ENCODE data around the gene LTBR. TPM values are rescaled to one million over a fixed set of nuclear protein-coding genes. Genes with fewer than 3 reads are reported as not detected.

Gene LTBR
- total RNA-seq, 1 experiment from 2014 or later = 3.1 TPM

DNA sequence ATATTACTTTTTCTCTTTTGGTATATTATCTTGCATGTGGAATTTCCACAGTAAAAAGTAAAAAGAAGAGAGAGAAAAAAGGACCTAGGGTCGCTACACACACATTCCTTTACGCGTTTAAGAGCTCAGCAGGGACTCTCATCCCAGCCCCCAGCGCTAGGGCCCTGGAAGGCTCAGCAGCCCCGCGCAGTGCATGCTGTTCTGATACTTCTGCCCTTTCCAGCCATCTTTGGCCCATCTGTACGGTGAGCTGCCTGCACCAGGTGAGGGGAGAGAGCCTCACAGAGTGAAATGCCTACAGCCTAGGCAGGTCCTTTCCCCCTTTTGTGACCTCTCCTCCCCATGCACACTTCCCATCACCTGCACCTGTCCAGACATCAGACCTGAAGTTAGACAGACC is 1.6 kb upstream of the LTBR start:
- ATAC-seq (no peak), DNase-seq (ENCODE audit: low read depth, low spot score) (no peak)
- in situ Hi-C loops (cut with HindIII; ENCODE audit: low pct_unique_long_range_greater_than_20kb, low sequenced_read_pairs) (no loop called here), intact Hi-C loops (cut with micrococcal nuclease; ENCODE audit: unreplicated experiment) (no loop called here)
- CTCF ChIA-PET = no interaction called here
- Histone ChIP-seq H3K27ac (ENCODE audit: low read length) (no peak overlapping the region), H3K36me3 (ENCODE audit: control insufficient read depth, insufficient read depth, low read length) (peaks cover 5% of the 10 kb centered on the region; the same call in 1 of the 2 replicates), H3K4me3 (ENCODE audit: low read depth in 2 of 2, low read length in 2 of 2) (no peak overlapping the region), H3K9me3 (ENCODE audit: control insufficient read depth, insufficient read depth, low read depth, low read length) (no peaks in the 10 kb centered on the region), H3K27me3 (ENCODE audit: control insufficient read depth, insufficient read depth, low read length) (no peaks in the 10 kb centered on the region), H3K4me1 (ENCODE audit: control insufficient read depth, insufficient read depth, low read length) (peaks cover 4% of the 10 kb centered on the region)
- TF ChIP-seq, protein P1, sequence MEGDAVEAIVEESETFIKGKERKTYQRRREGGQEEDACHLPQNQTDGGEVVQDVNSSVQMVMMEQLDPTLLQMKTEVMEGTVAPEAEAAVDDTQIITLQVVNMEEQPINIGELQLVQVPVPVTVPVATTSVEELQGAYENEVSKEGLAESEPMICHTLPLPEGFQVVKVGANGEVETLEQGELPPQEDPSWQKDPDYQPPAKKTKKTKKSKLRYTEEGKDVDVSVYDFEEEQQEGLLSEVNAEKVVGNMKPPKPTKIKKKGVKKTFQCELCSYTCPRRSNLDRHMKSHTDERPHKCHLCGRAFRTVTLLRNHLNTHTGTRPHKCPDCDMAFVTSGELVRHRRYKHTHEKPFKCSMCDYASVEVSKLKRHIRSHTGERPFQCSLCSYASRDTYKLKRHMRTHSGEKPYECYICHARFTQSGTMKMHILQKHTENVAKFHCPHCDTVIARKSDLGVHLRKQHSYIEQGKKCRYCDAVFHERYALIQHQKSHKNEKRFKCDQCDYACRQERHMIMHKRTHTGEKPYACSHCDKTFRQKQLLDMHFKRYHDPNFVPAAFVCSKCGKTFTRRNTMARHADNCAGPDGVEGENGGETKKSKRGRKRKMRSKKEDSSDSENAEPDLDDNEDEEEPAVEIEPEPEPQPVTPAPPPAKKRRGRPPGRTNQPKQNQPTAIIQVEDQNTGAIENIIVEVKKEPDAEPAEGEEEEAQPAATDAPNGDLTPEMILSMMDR (IDR thresholded peaks at IDR 0.05) = no peak
- no peak for TF ChIP-seq TCF7L2 (IDR thresholded peaks at IDR 0.05; ENCODE audit: low read depth, low read length)
- TF ChIP-seq, protein P2, sequence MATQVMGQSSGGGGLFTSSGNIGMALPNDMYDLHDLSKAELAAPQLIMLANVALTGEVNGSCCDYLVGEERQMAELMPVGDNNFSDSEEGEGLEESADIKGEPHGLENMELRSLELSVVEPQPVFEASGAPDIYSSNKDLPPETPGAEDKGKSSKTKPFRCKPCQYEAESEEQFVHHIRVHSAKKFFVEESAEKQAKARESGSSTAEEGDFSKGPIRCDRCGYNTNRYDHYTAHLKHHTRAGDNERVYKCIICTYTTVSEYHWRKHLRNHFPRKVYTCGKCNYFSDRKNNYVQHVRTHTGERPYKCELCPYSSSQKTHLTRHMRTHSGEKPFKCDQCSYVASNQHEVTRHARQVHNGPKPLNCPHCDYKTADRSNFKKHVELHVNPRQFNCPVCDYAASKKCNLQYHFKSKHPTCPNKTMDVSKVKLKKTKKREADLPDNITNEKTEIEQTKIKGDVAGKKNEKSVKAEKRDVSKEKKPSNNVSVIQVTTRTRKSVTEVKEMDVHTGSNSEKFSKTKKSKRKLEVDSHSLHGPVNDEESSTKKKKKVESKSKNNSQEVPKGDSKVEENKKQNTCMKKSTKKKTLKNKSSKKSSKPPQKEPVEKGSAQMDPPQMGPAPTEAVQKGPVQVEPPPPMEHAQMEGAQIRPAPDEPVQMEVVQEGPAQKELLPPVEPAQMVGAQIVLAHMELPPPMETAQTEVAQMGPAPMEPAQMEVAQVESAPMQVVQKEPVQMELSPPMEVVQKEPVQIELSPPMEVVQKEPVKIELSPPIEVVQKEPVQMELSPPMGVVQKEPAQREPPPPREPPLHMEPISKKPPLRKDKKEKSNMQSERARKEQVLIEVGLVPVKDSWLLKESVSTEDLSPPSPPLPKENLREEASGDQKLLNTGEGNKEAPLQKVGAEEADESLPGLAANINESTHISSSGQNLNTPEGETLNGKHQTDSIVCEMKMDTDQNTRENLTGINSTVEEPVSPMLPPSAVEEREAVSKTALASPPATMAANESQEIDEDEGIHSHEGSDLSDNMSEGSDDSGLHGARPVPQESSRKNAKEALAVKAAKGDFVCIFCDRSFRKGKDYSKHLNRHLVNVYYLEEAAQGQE (IDR thresholded peaks at IDR 0.05; ENCODE audit: insufficient read depth in 1 of 2, low read depth in 2 of 2, low read length in 1 of 2) = no peak
- BruUV-seq (replicated peaks) = no TSS peak
- POLR2A ChIA-PET = no interaction called here

DNA sequence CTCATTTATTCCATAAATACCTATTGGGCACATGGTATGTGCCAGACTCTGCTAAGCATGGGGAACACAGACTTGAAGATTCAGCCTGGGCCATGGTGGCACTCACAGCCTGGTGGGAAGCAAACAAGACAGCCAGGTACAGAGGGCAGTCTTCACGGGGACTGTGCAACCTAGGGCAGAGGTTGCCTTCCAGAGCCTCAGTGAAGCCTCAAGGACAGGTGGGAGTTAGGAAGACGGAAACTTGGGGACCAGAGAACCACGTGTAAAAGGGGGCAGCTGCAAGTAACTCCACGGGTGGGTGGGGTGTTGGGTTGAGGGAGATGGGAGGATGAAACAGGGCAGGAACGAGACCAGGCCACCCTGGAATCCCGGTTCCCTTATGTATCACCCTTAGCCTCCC is 980 bp upstream of the LTBR start:
- CTCF ChIA-PET = no interaction called here
- no peak overlapping the region for H3K27ac ChIP-seq (ENCODE audit: low read length)
- DNase-seq (ENCODE audit: low read depth, low spot score) = no peak
- in situ Hi-C loops (cut with HindIII; ENCODE audit: low pct_unique_long_range_greater_than_20kb, low sequenced_read_pairs) (no loop called here), intact Hi-C loops (cut with micrococcal nuclease; ENCODE audit: unreplicated experiment) (no loop called here)
- no peaks in the 10 kb centered on the region for H3K9me3 ChIP-seq (ENCODE audit: control insufficient read depth, insufficient read depth, low read depth, low read length)
- ATAC-seq = no peak
- BruUV-seq (replicated peaks) = no TSS peak
- peaks cover 5% of the 10 kb centered on the region; the same call in 1 of the 2 replicates for H3K36me3 ChIP-seq (ENCODE audit: control insufficient read depth, insufficient read depth, low read length)
- TF ChIP-seq TCF7L2 (IDR thresholded peaks at IDR 0.05; ENCODE audit: low read depth, low read length) (no peak), POLR2AphosphoS5 (IDR thresholded peaks at IDR 0.05; ENCODE audit: low read depth, low read length) (no peak)
- TF ChIP-seq, protein P2 (IDR thresholded peaks at IDR 0.05; ENCODE audit: insufficient read depth in 1 of 2, low read depth in 2 of 2, low read length in 1 of 2) = no peak
- POLR2A ChIA-PET = no interaction called here
- H3K4me1 ChIP-seq (ENCODE audit: control insufficient read depth, insufficient read depth, low read length) = no peaks in the 10 kb centered on the region
- H3K4me3 ChIP-seq (ENCODE audit: low read depth in 2 of 2, low read length in 2 of 2) = no peak overlapping the region
- H3K27me3 ChIP-seq (ENCODE audit: control insufficient read depth, insufficient read depth, low read length) = no peaks in the 10 kb centered on the region
